HG03469 (cell line): ENCODE measurements around the gene APOA5.
"Not testable (repeated sequence)": the region's sequence is repeated elsewhere in the genome, so short reads cannot be mapped to it uniquely, and the experiment has no call there.

ENCODE experiments used
- ATAC-seq: cut with Tn5 transposase; IDR thresholded peaks from one replicate; pipeline ENCODE4 v1.9.1; 2021; ENCODE audit warnings: mild to moderate bottlenecking, moderate library complexity, moderate number of reproducible peaks; ENCODE audit not compliant: unreplicated experiment

Gene APOA5

DNA sequence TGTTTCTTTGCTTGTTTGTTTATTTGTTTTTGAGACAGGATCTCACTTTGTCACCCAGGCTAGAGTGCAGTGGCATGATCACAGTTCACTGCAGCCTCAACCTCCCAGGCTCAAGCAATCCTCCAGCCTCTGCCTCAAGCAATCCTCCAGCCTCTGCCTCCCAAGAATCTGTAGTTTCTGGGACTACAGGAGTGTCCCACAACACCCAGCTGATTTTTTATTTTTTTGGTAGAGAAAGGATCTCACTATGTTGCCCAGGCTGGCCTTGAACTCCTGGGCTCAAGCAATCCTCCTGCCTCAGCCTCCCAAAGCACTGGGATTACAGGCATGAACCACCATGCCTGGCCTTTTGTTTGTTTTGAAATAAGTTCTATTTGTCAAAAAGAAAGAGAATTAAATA is 10.0 kb upstream of the APOA5 start:
- not testable (repeated sequence) for ATAC-seq

DNA sequence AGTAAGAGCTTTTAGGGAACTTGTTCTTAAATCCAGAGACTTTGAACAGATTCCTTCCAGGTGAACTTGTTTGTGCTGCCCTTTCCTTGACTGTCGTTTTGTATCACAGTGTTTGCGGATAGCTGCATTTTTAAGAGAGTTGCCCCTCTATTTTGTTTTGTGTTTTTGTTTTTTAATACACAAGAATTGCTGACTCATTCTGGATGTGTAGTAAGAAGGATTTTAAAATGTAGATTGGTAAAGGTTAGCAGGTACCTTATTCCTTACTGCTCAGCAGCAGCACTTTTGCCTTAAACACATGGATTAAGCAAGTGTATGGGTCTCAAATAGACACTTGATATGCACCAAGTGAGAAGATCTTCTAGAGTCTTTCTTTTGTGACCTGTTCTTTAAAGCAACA is 8.9 kb upstream of the APOA5 start:
- no peak for ATAC-seq

DNA sequence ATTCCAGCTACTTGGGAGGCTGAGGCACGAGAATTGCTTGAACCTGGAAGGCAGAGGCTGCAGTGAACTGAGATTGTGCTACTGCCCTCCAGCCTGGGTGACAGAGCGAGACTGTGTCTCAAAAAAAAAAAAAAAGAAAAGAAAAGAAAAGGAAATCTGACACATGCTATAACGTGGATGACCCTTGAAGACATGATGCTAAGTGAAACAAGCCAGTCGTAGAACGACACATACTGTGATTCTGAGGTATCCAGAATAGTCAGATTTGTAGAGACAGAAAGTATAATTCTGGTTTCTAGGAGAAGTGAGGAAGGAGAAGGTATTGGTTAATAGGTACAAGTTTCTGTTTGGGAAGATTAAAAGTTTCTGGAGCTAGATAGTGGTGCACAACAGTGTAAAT is 6.7 kb upstream of the APOA5 start:
- ATAC-seq, result no peak

DNA sequence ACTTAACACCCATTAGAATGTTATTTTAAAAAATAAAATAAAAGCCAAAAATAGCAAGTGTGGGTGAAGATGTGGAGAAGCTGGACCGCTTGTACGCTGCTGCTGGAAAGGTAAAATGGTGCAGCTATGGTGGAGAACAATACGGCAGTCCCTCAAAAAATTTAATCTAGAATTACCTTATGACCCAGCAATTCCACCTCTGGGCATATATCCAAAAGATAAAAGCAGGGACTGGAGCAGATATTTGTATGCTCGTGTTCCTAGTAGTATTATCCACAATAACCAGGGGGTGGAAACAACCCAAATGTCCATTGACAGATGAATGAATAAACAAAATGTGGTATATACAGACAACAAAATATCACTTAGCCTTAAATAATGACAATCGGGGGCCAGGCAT is 6.1 kb upstream of the APOA5 start:
- no peak for ATAC-seq

DNA sequence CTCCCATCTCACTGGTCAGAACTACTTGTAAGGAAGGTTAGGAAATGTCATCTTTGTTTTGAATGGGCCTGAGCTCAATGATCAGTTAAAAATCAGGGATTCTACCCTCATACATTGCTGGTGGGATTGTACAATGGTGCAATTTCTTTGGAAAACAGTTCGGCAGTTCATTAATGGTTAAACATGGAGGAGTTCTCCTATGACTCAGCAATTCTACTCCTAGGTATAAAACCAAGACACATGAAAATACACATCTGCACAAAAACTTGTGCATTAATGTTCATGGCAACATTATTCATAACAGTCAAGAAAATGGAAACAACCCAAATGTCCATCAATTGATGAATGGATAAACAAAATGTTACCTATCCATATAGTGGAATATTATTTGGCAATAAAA is 4.9 kb upstream of the APOA5 start:
- no peak for ATAC-seq

DNA sequence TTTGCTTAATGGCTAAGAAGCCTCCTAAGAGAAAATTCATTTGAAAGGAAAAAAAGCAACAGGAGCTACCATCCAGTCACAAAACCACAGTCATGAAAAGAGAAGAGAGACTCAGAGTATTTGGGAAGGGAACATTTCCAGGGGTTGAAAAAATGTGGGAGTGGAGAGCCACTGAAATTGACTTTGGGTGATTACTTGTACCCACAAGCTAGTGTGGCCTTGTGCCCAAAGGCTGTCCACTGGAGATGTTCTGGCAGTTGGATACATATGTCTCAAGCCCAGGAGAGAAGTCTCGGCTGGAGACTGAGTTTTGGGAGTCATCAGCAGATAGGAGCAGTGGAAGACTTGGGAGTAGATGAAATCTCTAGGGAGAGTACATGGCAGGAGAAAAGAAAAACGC is 3.2 kb upstream of the APOA5 start:
- ATAC-seq, result no peak

DNA sequence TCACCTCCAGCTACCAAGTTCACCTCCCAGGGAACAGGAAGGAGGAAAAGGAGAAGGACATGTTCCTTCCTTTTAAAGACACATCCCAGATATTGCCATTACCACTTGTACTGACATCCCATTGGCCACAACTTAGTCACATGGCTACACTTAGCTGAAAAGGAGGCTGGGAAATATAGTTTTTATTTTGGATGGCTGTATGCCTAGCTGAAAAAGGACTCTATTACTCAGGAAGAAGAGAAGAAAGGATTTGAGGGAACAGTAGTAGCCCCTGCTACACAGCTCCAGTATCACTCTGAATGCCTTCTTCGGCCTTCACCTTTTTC is 2.1 kb upstream of the APOA5 start:
- no peak for ATAC-seq

DNA sequence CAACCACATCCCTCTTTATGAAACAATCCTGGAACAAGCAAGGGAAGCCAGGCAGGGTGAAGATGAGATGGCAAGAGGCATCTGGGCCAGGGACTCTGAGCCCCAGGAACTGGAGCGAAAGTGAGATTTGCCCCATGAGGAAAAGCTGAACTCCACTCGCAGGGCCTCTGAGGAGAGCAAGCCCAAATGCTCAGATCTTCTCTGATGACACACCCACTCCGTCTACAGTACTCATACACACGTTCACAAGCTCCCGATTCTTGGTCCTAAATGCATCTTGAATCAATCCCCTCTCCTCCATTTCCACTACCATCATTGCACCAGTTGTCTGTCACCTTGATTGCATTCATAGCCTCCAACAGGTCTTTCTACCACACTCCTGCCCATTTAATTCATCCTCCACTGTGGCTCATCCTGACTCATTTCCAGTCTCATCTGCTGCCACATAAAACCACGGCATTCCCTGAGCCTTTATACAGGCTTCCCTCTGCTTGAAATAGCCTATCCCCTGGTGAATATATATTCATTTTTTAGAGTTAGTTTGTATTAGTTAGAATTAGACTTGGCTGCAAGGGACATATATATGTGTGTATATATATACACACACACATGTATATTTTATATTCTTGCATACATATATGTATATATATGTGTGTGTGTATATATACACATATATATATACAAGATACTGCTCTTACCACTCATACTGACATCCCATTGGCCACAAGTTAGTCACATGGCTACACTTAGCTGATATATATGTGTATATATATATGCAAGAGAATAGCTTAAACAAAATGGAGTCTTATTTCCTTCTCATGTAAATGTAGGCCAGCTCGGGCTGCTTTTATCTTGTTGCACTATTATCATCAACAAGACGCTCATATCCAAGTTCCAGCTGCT is 1.4 kb upstream of the APOA5 start:
- ATAC-seq, result no peak

DNA sequence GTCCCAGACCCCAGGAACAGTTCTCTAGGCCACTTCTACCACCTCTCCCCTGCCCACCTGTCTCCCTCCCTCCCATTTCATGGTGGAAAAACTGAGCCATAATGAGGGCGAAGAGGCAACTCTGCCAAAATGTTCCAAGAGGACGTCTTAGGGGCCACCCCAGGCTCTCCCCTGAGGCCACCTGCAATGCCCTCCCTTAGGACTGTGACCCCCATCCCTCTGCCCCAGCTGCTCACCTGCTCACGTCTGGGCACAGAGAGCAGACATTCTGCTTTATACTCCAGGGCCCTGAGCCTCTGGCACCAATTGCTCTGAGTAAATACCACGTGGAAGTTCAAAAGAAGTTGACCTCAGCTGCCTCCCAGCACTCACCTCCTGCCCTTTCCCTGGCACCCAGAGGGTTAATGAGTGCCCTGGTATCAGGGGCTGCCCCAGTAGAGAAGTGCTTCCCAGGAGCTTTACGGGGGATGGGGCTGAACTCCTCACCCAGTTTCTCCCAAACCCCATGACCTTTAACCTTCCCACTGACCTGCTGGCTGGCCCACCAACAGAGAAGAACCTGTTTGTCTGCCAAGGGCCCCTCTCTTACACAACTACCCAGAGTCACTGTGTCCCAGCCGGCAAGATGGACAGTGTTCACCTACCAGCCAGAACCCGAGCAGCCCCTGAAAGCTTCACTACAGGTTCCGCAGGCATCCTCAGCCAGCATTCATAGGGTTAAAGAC is 627 bp upstream of the APOA5 start:
- no peak for ATAC-seq

DNA sequence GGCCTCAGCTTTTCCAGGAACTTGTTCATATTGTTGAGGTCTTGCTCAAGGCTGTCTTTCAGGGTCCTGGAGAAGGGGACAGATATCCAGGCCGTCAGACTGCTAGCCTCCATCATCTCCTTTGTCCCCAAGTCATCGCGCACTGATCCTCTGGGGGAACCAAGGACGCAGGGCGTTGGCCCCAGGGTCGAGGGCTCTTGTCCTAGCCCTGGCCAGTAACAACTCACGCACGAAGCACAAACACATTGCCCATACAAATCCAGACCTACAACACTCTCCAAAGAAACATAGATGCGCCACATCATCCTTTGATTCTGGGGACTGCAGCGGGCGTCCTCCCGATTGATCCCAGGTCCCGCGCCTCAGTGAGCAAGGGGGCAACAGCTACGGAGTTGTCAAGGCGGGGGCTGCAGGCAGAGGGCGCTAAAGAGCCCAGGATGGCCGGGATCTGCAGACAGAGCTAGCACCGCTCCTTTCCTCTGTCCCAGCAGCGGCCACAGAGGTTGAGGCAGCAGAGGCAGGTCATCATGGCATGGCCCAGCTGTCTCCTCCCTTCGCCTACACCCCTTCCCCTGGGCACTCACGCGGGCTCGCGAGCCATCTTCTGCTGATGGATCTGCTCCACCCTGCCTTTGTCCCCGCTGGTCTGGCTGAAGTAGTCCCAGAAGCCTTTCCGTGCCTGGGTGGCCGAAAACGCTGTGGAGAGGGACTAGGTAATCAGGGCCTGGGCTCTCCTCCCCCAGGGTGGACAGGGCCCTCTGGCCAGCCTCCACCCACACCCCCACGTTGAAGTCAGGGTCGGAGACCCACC is 472 bp downstream of the APOA5 start:
- no peak for ATAC-seq

DNA sequence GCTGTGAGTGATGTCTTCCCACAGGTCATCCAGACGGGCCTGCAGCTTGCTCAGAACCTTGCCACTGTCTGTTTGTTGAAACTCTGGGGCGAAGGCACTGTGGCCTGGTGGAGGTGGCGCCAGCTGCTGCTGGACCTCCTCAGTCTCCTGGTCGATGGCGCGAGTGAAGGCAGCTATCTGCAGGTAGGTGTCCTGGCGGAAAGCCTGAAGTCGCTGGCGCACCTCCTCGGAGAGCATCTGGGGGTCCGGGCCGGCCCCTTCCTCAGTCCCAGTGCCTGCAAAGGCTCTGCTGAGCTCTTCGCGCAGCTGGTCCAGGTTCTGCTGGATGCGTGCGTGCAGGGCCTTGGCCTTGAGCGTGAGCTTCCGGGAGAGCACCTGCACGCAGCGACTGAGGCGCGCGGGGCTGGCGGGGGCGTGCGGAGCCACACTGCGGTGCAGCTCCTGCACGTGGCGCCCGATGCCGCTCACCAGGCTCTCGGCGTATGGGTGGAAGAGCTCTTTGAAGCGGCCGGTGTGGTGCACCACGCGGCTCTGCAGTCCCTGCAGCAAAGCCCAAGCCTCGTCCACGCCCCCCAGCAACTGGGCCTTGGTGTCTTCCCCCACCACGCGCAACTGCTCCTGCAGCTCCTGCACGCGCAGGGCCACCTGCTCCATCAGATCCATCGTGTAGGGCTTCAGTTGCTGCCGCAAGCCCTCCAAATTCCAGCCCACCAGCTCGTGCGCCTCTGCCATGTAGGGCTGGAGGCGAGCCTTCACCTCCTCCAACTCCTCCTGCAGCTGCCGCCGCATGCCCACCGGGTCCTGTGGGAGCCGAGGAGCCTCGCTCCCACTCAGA is 1.3 kb downstream of the APOA5 start:
- no peak for ATAC-seq

DNA sequence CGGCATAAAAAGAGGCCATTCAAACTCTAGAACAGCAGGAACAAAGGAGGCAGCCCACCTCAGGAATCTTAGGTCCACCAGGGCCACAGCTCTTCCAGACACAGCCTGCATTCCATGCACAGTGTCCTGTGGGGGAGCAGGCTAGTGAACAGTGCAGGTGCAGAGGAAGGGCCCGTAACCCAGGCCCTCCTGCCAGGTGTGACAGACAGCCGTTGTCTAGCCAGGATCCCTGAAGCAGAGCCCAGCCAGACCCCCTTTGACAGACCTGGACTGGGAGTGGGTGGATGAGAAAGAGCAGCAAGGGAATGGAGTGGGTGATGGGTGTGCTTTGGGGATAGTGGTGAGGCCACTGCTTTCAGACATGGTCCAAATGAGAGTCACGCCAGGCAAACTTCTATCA is 2.7 kb downstream of the APOA5 start:
- ATAC-seq, result no peak

DNA sequence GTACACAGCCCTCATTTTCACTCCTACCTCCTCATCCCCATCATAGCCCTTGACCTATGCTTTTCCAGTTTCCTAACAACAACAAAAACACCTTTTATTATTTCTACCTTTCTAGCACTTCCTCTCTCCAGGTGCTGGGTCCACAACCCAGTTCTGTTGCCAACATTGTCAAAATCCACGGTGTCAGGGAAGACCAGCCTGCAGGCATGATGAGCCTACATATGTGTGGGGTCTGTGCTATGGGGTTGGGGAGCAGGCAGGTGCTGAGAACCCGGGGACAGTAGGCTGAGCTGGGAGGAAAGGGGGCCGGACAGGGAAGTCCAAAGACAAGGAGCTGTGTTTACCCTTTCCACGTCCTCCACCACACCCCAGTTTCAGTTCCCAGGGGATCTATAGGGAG is 3.1 kb downstream of the APOA5 start:
- ATAC-seq, result no peak

DNA sequence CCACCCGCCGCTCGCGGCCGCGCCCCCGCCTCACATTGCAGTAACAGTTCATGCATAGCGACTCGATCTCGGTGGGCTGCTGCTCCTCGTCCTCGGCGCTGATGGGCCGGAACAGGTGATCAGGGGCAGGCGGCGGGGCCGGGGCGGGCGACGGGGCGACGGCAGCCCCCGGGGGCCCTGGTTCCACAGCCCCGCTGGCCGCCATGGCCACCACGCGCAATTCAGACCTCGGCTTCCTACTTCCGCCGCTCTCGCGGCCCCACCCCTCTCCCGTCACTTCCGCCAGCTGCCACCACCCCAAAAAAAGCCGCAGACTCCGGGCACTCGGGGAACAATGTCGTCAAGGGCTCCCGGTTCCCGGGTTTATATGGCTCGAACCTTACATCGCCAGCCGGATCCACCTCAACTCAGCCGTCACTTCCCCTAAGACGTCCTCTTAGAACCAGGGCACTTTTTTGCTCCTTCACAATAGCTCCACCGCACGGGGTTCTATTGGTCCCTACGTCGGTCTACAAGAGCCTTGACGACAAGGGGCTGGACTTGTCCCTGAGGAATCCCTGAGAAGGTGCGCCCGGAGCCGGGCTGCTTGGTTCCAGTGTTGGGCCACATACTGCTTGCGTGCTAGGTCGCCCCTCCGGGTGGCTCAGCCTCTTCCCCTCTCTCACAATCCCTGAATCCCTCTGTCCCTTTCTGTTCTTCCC is 3.7 kb downstream of the APOA5 start, which contains the start of gene ZPR1:
TSS of gene ZPR1 (minus strand) at position 238 of the 701 bp plus-strand sequence. CDS start at position 205, 33 bp downstream.
- peak; percentile 68 for ATAC-seq

DNA sequence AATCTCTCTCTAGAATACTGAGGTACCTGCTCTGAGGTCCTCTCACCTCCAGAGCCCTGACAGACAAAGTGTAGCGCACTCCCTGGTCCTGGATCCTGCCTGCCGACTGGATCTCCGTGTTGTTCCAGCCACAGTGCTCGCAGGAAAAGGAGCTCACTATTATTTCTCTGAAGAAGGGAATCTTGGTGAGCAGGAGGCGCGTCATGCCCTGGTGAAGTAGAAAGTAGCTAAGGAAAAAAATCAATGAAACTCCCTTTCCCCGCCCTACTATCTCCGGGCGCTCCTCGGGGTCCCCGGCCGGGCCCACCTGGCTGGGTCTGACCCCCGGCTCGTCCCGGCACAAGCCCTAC is 4.3 kb downstream of the APOA5 start:
- ATAC-seq, result no peak

DNA sequence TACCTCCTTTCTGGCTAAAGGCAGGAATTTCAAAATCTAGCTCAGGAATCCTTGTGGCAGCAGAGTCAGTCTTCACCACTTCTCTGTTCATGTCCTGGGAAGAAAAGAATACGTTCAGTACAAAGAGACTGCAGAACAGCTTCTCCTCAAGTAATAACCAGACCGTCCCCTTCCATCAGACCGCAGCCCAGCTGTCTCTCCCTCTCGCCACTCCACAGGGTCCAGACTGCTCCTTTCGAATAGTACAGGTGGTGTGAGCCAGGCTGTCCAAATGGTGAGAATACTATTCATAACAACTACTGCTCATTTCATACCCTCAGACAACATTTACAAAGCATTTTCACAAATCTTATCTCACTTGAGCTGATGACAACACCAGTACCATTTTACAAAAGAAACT is 4.7 kb downstream of the APOA5 start:
- ATAC-seq, result no peak

DNA sequence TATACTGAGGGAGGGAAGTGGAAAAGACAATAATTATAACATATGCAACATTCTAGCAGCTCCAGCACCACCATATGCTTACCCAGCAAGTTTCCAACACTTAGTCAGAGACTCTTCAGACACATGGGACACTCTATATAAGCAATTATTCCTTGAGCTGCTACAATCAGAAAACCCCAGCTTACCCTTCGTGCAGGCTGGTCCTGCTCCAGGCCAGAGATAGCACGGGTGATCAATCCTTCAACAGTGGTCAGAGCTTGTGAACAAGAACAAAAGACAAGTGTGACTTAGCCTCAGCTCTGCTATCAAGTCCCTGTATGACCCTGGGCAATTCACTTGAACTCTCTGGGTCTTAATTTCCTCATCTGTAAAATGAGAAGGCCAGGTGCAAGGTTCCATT is 5.4 kb downstream of the APOA5 start:
- no peak for ATAC-seq

DNA sequence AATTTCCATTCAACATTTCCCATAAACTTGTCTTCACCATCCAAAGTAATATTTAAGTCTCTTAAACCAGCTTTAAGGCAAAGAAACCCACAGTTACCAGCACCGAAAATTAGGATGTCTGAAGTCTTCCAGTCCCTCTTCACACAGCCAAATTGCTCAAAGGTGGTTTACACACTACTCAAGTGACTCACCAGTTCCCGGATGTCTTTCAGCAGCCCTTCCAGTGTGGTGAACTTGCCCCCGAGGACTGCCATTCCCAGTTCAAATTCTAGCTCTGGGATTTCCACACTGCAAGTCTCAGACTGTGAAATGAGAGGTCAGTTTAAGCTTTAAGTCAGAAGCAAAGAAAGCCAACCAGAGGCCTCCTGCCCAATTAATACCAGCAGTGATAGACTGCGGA is 9.0 kb downstream of the APOA5 start:
- no peak for ATAC-seq

DNA sequence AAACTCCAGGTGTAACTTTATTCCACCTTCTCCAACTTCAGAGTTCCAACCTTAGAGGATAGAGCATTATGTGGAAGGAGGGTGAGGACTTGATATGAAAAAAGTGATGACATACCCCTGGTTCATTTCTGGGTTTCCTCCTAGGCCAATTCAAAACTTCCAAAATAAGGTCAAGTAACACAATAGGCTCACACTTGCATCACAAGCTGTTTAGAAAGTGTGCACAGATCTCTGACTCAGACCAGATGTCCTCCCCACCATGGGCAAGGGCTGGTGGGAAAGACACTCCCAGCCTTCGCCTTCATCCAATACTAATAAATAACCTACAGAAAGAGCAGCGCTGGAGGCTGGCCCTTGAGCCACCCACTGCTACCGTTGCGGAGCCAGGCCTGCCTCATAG is 13.1 kb downstream of the APOA5 start:
- ATAC-seq, result no peak

DNA sequence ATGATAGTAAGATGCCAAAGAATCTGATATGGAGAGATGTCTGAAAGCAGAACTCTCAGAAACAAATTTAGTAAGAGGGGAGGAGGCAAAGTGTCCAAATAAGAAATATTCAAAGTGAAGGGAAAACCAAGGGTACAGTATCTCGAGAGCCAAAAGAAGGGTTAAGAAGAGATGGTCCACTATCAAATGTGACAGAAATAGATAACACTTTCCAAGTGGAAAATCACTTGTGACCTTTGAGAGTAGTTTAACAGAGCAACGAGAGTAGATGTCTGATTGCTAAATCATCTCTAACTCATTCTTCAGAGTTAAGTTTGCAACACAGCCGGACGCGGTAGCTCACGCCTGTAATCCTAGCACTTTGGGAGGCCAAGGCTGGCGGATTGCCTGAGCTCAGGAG is 14.6 kb downstream of the APOA5 start:
- no peak for ATAC-seq
